Adrenal gland (tissue), 12 donors: ENCODE measurements around the gene PPP1R7. TPM values are rescaled to one million over a fixed set of nuclear protein-coding genes. Genes with fewer than 3 reads are reported as not detected.
"Not testable (repeated sequence)": the region's sequence is repeated elsewhere in the genome, so short reads cannot be mapped to it uniquely, and the experiment has no call there.

Source experiments
- DNase-seq, 7 donors: peaks; one replicate each; pipeline ENCODE4 v3.0.0-alpha.2; 2019 to 2020
- H3K27ac ChIP-seq, 5 donors: fragments of 200-600 bp; sonication (generic) in 4 of 5; 1 replicate in 3 of 5; 2 replicates in 2 of 5; pipeline versions ENCODE4 v1.5.1 to v1.8.0; 2016 to 2020; ENCODE audit warnings: mild to moderate bottlenecking in 1 of 5
- H3K27me3 ChIP-seq: fragments of 200-600 bp; 2 replicates; pipeline ENCODE4 v1.8.0; 2021
- H3K36me3 ChIP-seq, 2 donors: fragments of 200-600 bp; replicated peaks in 1 of 2; 1 replicate in 1 of 2; 2 replicates in 1 of 2; pipeline versions ENCODE4 v1.5.1 to v1.8.0; 2018 to 2022
- H3K4me1 ChIP-seq, 2 donors: fragments of 200-600 bp; replicated peaks in 1 of 2; 1 replicate in 1 of 2; 2 replicates in 1 of 2; pipeline versions ENCODE4 v1.5.1 to v1.8.0; 2018 to 2021
- H3K4me3 ChIP-seq, 4 donors: fragments of 200-600 bp; sonication (generic) in 3 of 4; one replicate each; pipeline ENCODE4 v1.5.1; 2016 to 2018
- H3K9me3 ChIP-seq, 3 donors: fragments of 200-600 bp; sonication (generic) in 1 of 3; replicated peaks in 1 of 3; 1 replicate in 2 of 3; 2 replicates in 1 of 3; pipeline versions ENCODE4 v1.5.1 to v1.8.0; 2016 to 2021
- CTCF ChIP-seq, 6 experiments: fragments of 450-650 bp in 4 of 6; fragments of 200-600 bp in 2 of 6; sonication (generic) in 1 of 6; IDR thresholded peaks; 1 replicate in 5 of 6; 2 replicates in 1 of 6; pipeline versions ENCODE4 v1.5.1 to v1.8.0; 2016 to 2021; ENCODE audit warnings: antibody characterized with exemption in 6 of 6, mild to moderate bottlenecking in 2 of 6, moderate library complexity in 1 of 6
- POLR2A ChIP-seq, 2 donors: fragments of 450-650 bp; IDR thresholded peaks; one replicate each; pipeline ENCODE4 v1.6.1; 2017; ENCODE audit warnings: antibody characterized with exemption in 2 of 2, mild to moderate bottlenecking in 2 of 2, moderate library complexity in 1 of 2
- WGBS, 4 donors: extraction: QIAGEN DNeasy Blood & Tissue Kit in 2 of 4; methylation state at CpG; one replicate each; pipeline versions ENCODE4 v1.1.5 to v1.1.7; 2013 to 2017; 5-methylcytosine and 5-hydroxymethylcytosine counted together
- intact Hi-C, 2 donors: fragments of 100-400 bp; cut with DNase I; formaldehyde crosslinking; loops; one replicate each; pipeline versions ENCODE4 v1.14.1 to v1.15.0; 2022 to 2023
- polyA plus RNA-seq, 3 donors: library from polyadenylated mRNA; stranded (reverse); fragments of 200-250 nt in 2 of 3; fragments of 350-450 nt in 1 of 3; fragmentation: Illumina TruSeq in 1 of 3; extraction: RNeasy Lipid Tissue Mini Kit (QIAGEN cat#74804) in 1 of 3; gene quantifications; one replicate each; pipeline ENCODE4 v1.2.3, GENCODE V29; 2013 to 2014
- total RNA-seq, 9 donors: library from RNA; depleted of rRNA in 4 of 9; stranded (reverse); fragments of >200 nt in 4 of 9; fragments of 120-200 nt in 1 of 9; fragmentation: NEBNext Ultra II Directional in 1 of 9; extraction: Animal tissue kit (Norgen Biotek cat#: 25700) in 1 of 9; gene quantifications; one replicate each; pipeline versions ENCODE4 v1.1.0 to v1.2.4, GENCODE V29; 2013 to 2023
- donor health status: healthy with polysubstance abuse.
- donor health status: Bipolar disorder and iron deficiency.
- donor health status: DM: yes; HTN: yes; CAD: no.
- donor health status: DM: no; HTN: no; CAD: no.
- donor health status: DM: no; HTN: no; CAD: no.
- donor health status: DM: yes; HTN: yes; CAD: no.

The PPP1R7 gene
- total and polyA plus RNA-seq, 12 donors, result 26.2 to 128 (median 63.1) TPM

DNA sequence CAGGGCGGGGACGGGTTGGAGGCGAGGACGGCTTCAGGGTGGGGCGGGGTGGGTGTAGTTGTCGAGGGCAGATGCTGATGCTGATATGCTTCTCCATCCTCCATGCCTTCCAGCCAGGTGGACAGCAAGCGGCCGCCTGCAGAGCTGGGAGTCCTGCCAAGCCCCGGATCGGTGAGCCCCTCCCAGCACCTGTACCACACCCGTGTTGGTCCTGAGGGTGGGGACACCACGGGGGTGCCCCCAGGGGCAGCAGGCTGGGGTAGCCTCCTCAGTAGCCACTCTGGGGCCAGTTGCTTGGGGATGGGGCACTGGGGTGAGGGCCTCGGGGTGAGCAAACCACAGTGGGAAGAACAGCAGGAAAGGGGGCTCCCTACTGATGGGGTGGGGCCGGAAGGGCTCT lies 40.8 kb downstream of the PPP1R7 start:
- Histone ChIP-seq H3K4me1 (no peaks in the 10 kb centered on the region), H3K4me3 (no peak overlapping the region), H3K9me3 (no peaks in the 10 kb centered on the region), H3K27ac (no peak overlapping the region), H3K27me3 (no peaks in the 10 kb centered on the region), H3K36me3 (no peaks in the 10 kb centered on the region)
- WGBS, 4 donors, result 83 to 86% (median 83%) methylated on average over 1 to 14 of the region's 14 CpGs
- DNase-seq, result no peak
- intact Hi-C loops, result no loop called here
- TF ChIP-seq POLR2A (IDR thresholded peaks at IDR 0.05) (no peak), CTCF (IDR thresholded peaks at IDR 0.05) (no peak)

DNA sequence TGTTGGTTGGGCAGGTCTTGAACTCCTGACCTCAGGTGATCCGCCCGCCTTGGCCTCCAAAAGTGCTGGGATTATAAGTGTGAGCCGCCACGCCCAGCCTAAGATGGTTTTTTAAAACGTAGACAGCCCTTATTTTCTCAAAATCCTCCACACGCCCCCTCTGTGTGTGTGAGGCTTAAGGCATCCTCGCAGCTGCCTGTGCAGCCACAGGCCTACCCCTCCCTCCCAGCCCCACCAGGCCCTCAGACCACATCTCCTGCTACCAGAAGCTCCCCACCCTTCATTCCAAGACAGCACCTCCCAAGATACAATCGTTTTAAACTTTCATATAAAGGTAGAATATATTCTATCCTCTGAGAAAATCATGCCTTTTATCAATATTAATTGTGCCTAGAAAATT lies 43.0 kb downstream of the PPP1R7 start:
- intact Hi-C loops, result no loop called here
- Histone ChIP-seq H3K9me3 (no peaks in the 10 kb centered on the region), H3K36me3 (no peaks in the 10 kb centered on the region), H3K4me1 (no peaks in the 10 kb centered on the region), H3K27me3 (no peaks in the 10 kb centered on the region), H3K27ac (no peak overlapping the region), H3K4me3 (no peak overlapping the region)
- DNase-seq, result no peak
- TF ChIP-seq POLR2A (IDR thresholded peaks at IDR 0.05) (no peak), CTCF (IDR thresholded peaks at IDR 0.05) (no peak)
- 79 to 89% (median 85%) methylated on average over 8 of the region's 8 CpGs for WGBS, 4 donors

DNA sequence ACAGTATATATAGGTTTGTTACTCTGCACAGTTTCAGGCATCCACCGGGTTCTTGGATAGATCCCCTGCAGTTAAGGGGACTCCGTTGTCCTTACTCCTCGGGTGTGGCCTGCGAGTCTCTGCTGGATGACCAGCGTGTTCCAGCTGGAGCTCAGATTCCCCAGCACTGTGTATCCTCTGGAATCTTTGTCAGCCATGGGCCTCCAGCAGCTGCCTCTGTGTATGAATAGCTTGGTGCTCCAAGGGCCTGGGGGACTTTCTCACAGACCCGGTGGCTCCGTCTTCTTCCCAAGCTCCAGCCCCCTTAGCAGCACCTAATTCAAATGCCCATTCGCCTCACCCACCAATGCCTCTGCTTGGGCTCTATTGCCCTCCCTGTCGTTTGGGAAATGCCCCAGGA lies 44.5 kb downstream of the PPP1R7 start:
- Histone ChIP-seq H3K36me3 (no peaks in the 10 kb centered on the region), H3K9me3 (no peaks in the 10 kb centered on the region), H3K27ac (no peak overlapping the region), H3K27me3 (no peaks in the 10 kb centered on the region), H3K4me1 (no peaks in the 10 kb centered on the region), H3K4me3 (no peak overlapping the region)
- intact Hi-C loops, result no loop called here
- TF ChIP-seq CTCF (IDR thresholded peaks at IDR 0.05), result no peak
- no peak for TF ChIP-seq POLR2A (IDR thresholded peaks at IDR 0.05)
- no peak for DNase-seq
- WGBS, 4 donors, result 73 to 83% (median 77%) methylated on average over 9 of the region's 9 CpGs

DNA sequence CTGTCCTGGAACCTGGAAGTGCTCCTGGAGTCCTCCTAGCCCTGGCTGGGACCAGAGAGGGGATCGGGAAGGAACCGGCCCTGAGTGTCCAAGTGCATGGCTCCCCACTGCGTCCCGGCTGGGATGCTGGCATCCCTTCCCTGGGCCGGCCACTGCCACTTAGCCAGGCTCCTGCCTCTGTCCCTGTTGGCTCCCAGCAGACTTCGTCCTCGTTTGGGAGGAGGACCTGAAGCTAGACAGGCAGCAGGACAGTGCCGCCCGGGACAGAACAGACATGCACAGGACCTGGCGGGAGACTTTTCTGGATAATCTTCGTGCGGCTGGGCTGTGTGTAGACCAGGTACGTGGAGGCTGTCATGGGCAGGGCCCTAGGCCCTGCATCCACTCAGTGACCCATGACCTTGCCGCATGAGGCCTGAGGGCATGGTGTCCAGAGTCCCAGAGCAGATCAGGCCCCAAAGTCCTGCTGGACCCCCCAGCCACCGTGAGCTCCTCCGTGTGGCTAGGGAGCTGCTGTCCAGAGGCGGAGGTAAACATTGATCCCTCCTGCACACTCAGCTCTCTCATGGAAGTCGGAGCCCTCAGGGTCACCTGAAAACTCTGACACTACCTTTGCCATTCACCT lies 45.4 kb downstream of the PPP1R7 start:
- Histone ChIP-seq H3K4me3 (no peak overlapping the region), H3K27me3 (no peaks in the 10 kb centered on the region), H3K9me3 (no peaks in the 10 kb centered on the region), H3K36me3 (no peaks in the 10 kb centered on the region), H3K4me1 (no peaks in the 10 kb centered on the region), H3K27ac (no peak overlapping the region)
- no peak for DNase-seq
- intact Hi-C loops, result no loop called here
- whole genome bisulfite sequencing, 4 donors, result 88 to 95% (median 90%) methylated on average over 7 to 18 of the region's 18 CpGs
- TF ChIP-seq POLR2A (IDR thresholded peaks at IDR 0.05) (no peak), CTCF (IDR thresholded peaks at IDR 0.05) (no peak)

DNA sequence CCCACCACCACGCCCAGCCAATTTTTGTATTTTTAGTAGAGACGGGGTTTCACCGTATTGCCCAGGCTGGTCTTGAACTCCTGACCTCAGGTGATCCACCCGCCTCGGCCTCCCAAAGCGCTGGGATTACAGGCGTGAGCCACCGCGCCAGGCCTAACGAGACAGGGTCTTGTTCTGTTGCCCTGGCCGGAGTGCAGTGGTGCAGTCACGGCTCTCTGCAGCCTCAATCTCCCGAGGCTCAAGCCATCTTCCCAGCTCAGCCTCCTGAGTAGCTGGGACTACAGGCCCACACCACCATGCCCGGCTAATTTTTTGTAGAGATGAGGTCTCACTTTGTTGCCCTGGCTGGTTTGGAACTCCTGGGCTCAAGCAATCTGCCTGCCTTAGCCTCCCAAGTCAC lies 47.0 kb downstream of the PPP1R7 start:
- H3K4me3 ChIP-seq, DNase-seq, H3K27ac ChIP-seq, intact Hi-C loops, H3K36me3 ChIP-seq, H3K9me3 ChIP-seq, H3K27me3 ChIP-seq, H3K4me1 ChIP-seq: not testable (repeated sequence)
- 92 to 98% (median 96%) methylated on average over 10 to 14 of the region's 14 CpGs for WGBS, 4 donors
